ENCODE results near the gene PPRC1.

DNA sequence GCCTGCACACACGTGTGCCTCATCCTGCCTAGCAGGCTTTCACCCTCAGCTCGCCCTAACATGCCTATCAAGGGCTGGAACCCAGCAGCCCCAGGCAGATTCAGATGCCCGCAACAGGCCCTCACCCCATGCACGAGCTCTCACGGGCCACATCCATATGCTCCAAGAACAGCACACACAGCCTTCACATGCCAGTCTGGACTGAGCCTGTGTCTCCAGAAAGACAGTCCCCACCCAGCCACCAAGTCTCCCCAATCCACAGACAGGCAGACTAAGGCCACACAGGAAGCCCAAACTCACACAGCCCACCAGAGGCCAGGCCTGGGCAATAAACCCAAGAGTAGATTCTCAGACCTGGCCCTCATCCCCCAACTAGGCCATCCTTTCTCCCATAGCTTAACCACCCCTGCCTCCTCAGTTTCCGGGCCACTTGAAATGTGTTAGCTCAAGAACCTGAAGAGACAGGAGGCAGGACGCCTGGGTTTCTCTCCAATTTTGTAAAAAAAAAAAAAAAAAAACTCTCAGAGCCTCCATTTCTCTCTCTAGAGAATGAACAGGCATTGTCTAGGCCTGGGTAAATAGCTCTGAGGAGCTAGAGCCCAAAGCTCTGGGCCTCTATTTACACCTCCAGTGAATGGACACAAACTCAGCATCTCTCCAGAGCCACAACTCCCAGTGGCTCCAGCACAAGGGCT, 19.4 kb upstream of the PPRC1 start:
- no peak for TF ChIP-seq EZH2 (IDR thresholded peaks at IDR 0.05; ENCODE audit: borderline replicate concordance, insufficient read depth, low read depth, low read length, poor library complexity, severe bottlenecking)
- TF ChIP-seq, protein P1, sequence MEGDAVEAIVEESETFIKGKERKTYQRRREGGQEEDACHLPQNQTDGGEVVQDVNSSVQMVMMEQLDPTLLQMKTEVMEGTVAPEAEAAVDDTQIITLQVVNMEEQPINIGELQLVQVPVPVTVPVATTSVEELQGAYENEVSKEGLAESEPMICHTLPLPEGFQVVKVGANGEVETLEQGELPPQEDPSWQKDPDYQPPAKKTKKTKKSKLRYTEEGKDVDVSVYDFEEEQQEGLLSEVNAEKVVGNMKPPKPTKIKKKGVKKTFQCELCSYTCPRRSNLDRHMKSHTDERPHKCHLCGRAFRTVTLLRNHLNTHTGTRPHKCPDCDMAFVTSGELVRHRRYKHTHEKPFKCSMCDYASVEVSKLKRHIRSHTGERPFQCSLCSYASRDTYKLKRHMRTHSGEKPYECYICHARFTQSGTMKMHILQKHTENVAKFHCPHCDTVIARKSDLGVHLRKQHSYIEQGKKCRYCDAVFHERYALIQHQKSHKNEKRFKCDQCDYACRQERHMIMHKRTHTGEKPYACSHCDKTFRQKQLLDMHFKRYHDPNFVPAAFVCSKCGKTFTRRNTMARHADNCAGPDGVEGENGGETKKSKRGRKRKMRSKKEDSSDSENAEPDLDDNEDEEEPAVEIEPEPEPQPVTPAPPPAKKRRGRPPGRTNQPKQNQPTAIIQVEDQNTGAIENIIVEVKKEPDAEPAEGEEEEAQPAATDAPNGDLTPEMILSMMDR (IDR thresholded peaks at IDR 0.05), result no peak
